GM19238 (cell line): ENCODE measurements around the gene PERM1.
A peak's percentile ranks its signal among the peaks of the same experiment; 100 is the strongest.

Source experiments
- DNase-seq: peaks from one replicate; pipeline ENCODE4 v3.0.0; 2011; ENCODE audit warnings: low spot score; ENCODE audit not compliant: insufficient read length

Gene PERM1

GRCh38 chr1:965526-966134 is 16.3 kb downstream of the PERM1 start:
- no peak for DNase-seq

- DNase-seq = no peak
Measured at GRCh38 chr1:964691-965525, 17.0 kb downstream of the PERM1 start.

GRCh38 chr1:963746-964525 is 18.0 kb downstream of the PERM1 start:
- no peak for DNase-seq

- no peak for DNase-seq
Measured at GRCh38 chr1:963301-963651, 18.6 kb downstream of the PERM1 start.

GRCh38 chr1:962381-963300 is 19.3 kb downstream of the PERM1 start:
- DNase-seq = no peak

- DNase-seq = no peak
Measured at GRCh38 chr1:961132-961669, 20.7 kb downstream of the PERM1 start.

GRCh38 chr1:960363-961131 is 21.3 kb downstream of the PERM1 start, which contains the start of gene KLHL17:
Gene KLHL17, plus strand, starts transcription at chr1:960584. Its CDS starts 110 bp downstream, at chr1:960694.
- peak; percentile 97 for DNase-seq

- DNase-seq = no peak
Measured at GRCh38 chr1:959731-960362, 22.0 kb downstream of the PERM1 start.

GRCh38 chr1:958823-959730 is 22.8 kb downstream of the PERM1 start, which contains the start of gene NOC2L:
Gene NOC2L, minus strand, starts transcription at chr1:959256. Its CDS starts 16 bp downstream, at chr1:959240.
- peak; percentile 97 for DNase-seq

- no peak for DNase-seq
Measured at GRCh38 chr1:956636-957035, 25.3 kb downstream of the PERM1 start.

- DNase-seq = no peak
Measured at GRCh38 chr1:955474-955873, 26.4 kb downstream of the PERM1 start.

- no peak for DNase-seq
Measured at GRCh38 chr1:954927-955326, 27.0 kb downstream of the PERM1 start.

GRCh38 chr1:953524-954320 is 28.2 kb downstream of the PERM1 start:
- DNase-seq = no peak

GRCh38 chr1:952603-953002 is 29.3 kb downstream of the PERM1 start:
- DNase-seq = no peak

GRCh38 chr1:952201-952600 is 29.7 kb downstream of the PERM1 start:
- no peak for DNase-seq

GRCh38 chr1:951364-951763 is 30.5 kb downstream of the PERM1 start:
- DNase-seq = no peak

GRCh38 chr1:950881-951280 is 31.0 kb downstream of the PERM1 start:
- no peak for DNase-seq

- no peak for DNase-seq
Measured at GRCh38 chr1:950268-950667, 31.6 kb downstream of the PERM1 start.
